Astrocyte of the spinal cord (primary cell): ENCODE results near the gene ELFN2.
A peak's percentile ranks its signal among the peaks of the same experiment; 100 is the strongest.

ENCODE experiments used
- DNase-seq: peaks from one replicate; pipeline ENCODE4 v3.0.0; 2011; ENCODE audit warnings: low read depth, low spot score
- H3K4me3 ChIP-seq: 2 replicates; pipeline ENCODE4 v1.5.1; 2011; ENCODE audit warnings: low read depth, mild to moderate bottlenecking, low read length, moderate library complexity
- CTCF ChIP-seq: IDR thresholded peaks from 2 replicates; pipeline ENCODE4 v1.5.1; 2012; ENCODE audit warnings: low read depth, mild to moderate bottlenecking, low read length, inconsistent platforms
- in situ Hi-C: cut with HindIII; loops from 2 replicates; pipeline ENCODE4 v1.10.0; 2017; ENCODE audit warnings: low sequenced_read_pairs

The ELFN2 gene

DNA sequence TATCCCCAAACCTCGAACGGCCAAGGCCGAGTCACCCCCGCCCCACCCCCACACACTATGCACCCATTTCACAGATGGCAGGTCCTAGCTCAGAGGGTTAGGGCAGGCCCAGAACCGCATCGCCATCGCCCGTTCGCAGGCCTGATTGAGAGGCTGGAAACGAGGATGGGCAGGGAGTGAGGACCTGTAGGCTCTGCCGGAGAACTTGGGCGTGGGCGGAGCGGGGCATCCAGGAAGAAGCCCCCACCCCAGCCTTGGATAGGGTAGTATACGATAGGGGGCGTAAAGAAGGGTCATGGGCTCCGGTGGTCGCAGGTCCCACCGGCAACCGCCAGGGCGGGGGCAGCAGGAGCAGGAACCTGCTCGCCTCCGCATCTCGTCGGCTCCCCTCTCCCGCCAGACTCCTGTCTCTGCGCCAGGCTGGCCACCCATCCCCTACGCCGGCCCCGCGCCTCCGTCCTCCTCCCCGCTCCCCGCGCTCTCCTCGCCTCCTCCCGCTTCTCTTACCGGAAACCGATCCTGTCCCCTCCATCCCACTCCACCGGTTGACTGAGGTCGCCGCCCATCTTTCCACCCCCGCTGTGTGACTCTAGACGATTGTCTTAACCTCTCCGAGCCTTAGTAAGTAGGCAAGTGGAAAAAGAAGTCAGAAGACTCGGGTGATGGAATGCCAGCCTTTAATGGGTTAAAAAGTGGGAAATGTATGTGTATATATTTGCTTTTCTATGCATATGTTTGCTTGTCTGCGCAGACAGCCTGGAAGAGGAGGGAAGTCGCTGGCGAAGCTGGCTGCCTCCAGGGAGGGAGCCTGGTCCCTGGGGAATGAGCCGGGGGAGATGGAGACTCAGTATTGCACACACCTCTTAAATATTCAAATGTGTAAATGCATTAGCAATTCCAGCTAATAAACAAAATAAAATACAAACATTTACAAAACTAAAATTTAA is 92.1 kb downstream of the ELFN2 start:
- in situ Hi-C loops: no loop called here
- no peak for TF ChIP-seq CTCF
- H3K4me3 ChIP-seq: no peak overlapping the region
- no peak for DNase-seq

GRCh38 chr22:37334461-37334858 is 92.8 kb downstream of the ELFN2 start:
- DNase-seq: no peak
- no peak for TF ChIP-seq CTCF
- in situ Hi-C loops: no loop called here
- no peak overlapping the region for H3K4me3 ChIP-seq

GRCh38 chr22:37333724-37334460 is 93.4 kb downstream of the ELFN2 start:
- DNase-seq: no peak
- in situ Hi-C loops: no loop called here
- H3K4me3 ChIP-seq: no peak overlapping the region
- no peak for TF ChIP-seq CTCF

DNA sequence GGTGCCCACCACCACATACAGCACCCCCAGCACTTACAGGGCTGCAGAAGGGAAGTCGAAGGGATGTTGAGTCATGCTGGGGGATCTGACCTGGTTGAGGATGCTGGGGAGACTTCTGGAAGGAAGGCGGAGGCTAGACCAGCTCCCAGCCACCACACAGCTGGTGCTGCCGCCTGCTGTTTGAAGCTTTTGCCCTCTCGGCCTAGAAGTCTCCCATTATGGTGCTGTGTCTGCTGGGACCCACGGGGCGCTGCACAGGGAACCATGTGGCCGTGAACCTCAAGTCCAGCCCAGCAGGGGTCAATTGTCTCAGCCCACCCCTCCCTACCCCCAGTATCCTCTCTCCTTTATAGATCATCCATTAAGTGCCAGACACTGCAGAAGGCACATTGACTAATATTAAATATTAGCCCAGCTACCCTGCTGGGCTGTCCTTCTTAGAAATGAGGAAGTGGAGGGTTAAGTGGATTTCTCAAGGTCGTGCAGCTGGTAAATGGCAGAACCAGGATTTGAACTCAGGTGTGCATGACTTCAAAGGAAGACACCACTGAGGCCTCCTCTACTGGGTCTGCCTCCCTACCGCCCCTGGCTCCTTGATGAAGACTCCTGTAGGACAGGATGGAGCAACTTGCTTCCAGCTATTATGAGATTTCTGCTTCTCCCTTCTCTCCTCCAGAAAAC is 95.3 kb downstream of the ELFN2 start:
- H3K4me3 ChIP-seq: no peak overlapping the region
- in situ Hi-C loops: no loop called here
- DNase-seq: no peak
- no peak for TF ChIP-seq CTCF

DNA sequence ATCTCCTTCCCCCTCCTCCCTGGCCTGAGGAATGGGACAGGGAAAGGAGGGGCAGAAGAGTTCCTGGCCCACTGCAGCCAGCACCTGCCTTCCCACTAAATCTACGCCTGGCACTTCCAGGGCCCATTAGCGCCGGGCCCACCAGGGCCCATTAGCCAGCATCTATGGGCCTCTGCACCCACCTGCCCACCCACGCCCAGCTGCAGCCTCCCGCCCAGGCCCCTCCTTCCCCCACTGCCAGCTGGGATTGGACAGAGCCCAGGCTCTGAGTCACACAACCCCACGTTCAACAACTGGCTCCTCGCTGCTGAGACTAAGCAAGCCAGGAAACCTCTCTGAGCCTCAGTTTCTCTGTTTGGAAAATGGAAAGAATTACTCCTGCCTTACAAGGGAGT is 96.2 kb downstream of the ELFN2 start:
- no peak for TF ChIP-seq CTCF
- no peak overlapping the region for H3K4me3 ChIP-seq
- in situ Hi-C loops: no loop called here
- peak; percentile 69 for DNase-seq
